Measurements from ENCODE around the gene NFU1. TPM values are rescaled to one million over a fixed set of nuclear protein-coding genes. Genes with fewer than 3 reads are reported as not detected.

The NFU1 gene
- total RNA-seq, 4 donors from 2014 or later, result 6.7 to 84.8 (median 45.0) TPM

DNA sequence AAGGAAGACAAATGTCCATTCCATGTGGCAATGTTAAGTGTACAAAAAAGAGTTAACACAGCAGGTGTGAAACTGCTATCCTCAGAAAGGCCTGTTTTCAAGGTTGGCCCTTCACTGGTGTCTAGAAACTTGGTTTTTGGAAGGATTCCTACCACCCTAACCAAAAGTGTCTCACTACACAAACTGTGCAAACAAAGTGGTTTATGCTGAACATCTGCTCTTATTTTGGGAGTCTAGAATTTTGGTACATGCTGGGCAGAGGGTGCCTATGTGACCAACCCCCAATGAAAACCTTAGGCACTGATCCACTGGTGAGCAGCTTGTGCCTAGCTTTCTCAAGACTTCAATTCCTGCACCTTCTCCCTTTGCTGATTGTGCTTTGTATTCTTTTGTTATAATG lies 64.5 kb downstream of the NFU1 start:
- in situ Hi-C loops (cut with MboI; ENCODE audit: low pct_ligation_motif_present in 1 of 4, low pct_unique_long_range_greater_than_20kb in 1 of 4, low sequenced_read_pairs in 3 of 4) (no loop called here), intact Hi-C loops (cut with DNase I; ENCODE audit: low total_unique reads) (no loop called here)
- Histone ChIP-seq H3K4me1 (peaks cover 0 to 17% (median 0%) of the 10 kb centered on the region in 4 donors), H3K27ac (no peak overlapping the region), H3K27me3 (no peaks in the 10 kb centered on the region), H3K36me3 (peaks cover 0 to 51% (median 18%) of the 10 kb centered on the region in 4 donors), H3K9me3 (no peaks in the 10 kb centered on the region), H3K4me3 (no peak overlapping the region)
- TF ChIP-seq POLR2A (IDR thresholded peaks at IDR 0.05) (no peak), POLR2AphosphoS5 (IDR thresholded peaks at IDR 0.05) (no peak), EP300 (IDR thresholded peaks at IDR 0.05; ENCODE audit: low read depth) (no peak)
- TF ChIP-seq, protein P1, sequence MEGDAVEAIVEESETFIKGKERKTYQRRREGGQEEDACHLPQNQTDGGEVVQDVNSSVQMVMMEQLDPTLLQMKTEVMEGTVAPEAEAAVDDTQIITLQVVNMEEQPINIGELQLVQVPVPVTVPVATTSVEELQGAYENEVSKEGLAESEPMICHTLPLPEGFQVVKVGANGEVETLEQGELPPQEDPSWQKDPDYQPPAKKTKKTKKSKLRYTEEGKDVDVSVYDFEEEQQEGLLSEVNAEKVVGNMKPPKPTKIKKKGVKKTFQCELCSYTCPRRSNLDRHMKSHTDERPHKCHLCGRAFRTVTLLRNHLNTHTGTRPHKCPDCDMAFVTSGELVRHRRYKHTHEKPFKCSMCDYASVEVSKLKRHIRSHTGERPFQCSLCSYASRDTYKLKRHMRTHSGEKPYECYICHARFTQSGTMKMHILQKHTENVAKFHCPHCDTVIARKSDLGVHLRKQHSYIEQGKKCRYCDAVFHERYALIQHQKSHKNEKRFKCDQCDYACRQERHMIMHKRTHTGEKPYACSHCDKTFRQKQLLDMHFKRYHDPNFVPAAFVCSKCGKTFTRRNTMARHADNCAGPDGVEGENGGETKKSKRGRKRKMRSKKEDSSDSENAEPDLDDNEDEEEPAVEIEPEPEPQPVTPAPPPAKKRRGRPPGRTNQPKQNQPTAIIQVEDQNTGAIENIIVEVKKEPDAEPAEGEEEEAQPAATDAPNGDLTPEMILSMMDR (IDR thresholded peaks at IDR 0.05), result no peak
- no peak for DNase-seq

DNA sequence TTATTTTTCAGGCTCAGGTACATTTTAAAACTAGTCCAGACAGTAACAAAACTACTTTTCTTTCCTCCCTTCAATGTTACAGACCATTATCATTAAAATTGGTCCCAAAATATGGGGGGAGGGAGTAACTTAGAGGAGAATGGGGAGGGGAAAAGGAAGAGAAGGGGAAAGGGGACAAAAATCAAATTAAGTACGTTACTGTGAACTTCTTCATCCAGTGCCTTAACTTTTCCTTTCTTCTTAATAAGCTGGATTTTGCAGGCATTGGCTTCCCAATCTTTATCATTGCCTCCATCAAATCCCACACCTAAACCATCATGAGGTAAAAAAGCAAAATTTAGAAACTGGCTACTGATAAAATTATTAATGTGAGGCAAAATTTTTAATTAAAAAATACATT lies 67.4 kb downstream of the NFU1 start:
- no peaks in the 10 kb centered on the region for H3K27me3 ChIP-seq
- H3K27ac ChIP-seq, result no peak overlapping the region
- no peaks in the 10 kb centered on the region for H3K9me3 ChIP-seq
- in situ Hi-C loops (cut with MboI; ENCODE audit: low pct_ligation_motif_present in 1 of 4, low pct_unique_long_range_greater_than_20kb in 1 of 4, low sequenced_read_pairs in 3 of 4), result no loop called here
- 90 to 100% methylated on average over 1 of the region's 1 CpG for WGBS, 2 donors (ENCODE audit: low coverage in 1 of 2)
- H3K4me1 ChIP-seq, result no peaks in the 10 kb centered on the region
- TF ChIP-seq, protein P1 (IDR thresholded peaks at IDR 0.05), result no peak
- TF ChIP-seq POLR2A (IDR thresholded peaks at IDR 0.05), result no peak
- TF ChIP-seq POLR2AphosphoS5 (IDR thresholded peaks at IDR 0.05), result no peak
- no peak for TF ChIP-seq EP300 (IDR thresholded peaks at IDR 0.05; ENCODE audit: low read depth)
- no peak overlapping the region for H3K4me3 ChIP-seq
- intact Hi-C loops (cut with DNase I; ENCODE audit: low total_unique reads), result no loop called here
- H3K36me3 ChIP-seq, result peaks cover 0 to 74% (median 27%) of the 10 kb centered on the region in 4 donors
- no peak for DNase-seq

DNA sequence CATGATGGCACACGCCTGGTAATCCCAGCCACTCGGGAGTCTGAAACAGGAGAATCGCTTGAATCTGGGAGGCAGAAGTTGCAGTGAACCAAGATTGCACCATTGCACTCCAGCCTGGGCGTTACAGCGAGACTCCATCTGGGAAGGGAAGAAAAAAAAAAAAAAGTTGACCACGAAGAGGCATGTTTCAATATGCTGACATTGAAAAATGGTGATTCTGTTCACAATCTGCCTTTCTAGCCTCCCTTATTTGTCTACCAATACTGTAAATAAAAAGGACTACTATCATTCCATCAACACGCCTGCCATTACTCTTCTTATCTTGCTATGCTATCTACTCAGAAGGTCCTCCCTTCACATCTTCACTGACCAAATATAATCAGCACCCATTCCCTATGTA lies 68.6 kb downstream of the NFU1 start:
- in situ Hi-C loops (cut with MboI; ENCODE audit: low pct_ligation_motif_present in 1 of 4, low pct_unique_long_range_greater_than_20kb in 1 of 4, low sequenced_read_pairs in 3 of 4), result no loop called here
- H3K27ac ChIP-seq, result no peak overlapping the region
- peaks cover 0 to 74% (median 27%) of the 10 kb centered on the region in 4 donors for H3K36me3 ChIP-seq

DNA sequence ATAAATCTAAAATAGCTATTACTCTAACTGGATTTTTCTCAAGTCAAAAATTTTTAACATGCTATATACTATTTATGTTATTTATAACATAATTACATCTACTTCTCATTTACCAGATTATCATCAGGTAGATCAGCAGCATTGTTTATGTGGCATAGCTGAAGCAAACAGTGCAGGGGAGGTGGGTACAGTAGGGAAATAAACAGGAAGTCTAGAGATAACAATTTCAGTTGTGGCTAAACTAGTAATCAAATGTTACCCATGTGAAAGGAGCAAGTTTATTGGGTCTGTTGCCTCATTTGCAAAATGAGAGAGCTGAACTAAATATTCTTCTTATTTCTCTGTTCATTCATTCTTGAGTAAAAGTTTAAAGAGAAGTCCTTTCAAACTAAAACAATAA lies 77.9 kb downstream of the NFU1 start:
- intact Hi-C loops (cut with DNase I; ENCODE audit: low total_unique reads), result no loop called here
- no peak overlapping the region for H3K4me3 ChIP-seq
- no peaks in the 10 kb centered on the region for H3K9me3 ChIP-seq
- no peaks in the 10 kb centered on the region for H3K27me3 ChIP-seq
- no peaks in the 10 kb centered on the region for H3K4me1 ChIP-seq
- no peak for DNase-seq
- TF ChIP-seq, protein P1 (IDR thresholded peaks at IDR 0.05), result no peak
- TF ChIP-seq POLR2A (IDR thresholded peaks at IDR 0.05), result no peak
- TF ChIP-seq EP300 (IDR thresholded peaks at IDR 0.05; ENCODE audit: low read depth), result no peak
- no peak for TF ChIP-seq POLR2AphosphoS5 (IDR thresholded peaks at IDR 0.05)
- peaks cover 0 to 92% (median 40%) of the 10 kb centered on the region in 4 donors for H3K36me3 ChIP-seq
- H3K27ac ChIP-seq, result no peak overlapping the region
- in situ Hi-C loops (cut with MboI; ENCODE audit: low pct_ligation_motif_present in 1 of 4, low pct_unique_long_range_greater_than_20kb in 1 of 4, low sequenced_read_pairs in 3 of 4), result no loop called here

More for the DNA sequence above, 68.6 kb downstream of the NFU1 start:
- Histone ChIP-seq H3K4me3 (no peak overlapping the region), H3K9me3 (no peaks in the 10 kb centered on the region), H3K4me1 (no peaks in the 10 kb centered on the region), H3K27me3 (no peaks in the 10 kb centered on the region)
- 89 to 96% methylated on average over 4 to 7 of the region's 7 CpGs for WGBS, 2 donors (ENCODE audit: low coverage in 1 of 2)
- intact Hi-C loops (cut with DNase I; ENCODE audit: low total_unique reads), result no loop called here
- TF ChIP-seq POLR2A (IDR thresholded peaks at IDR 0.05), result no peak
- TF ChIP-seq, protein P1 (IDR thresholded peaks at IDR 0.05), result no peak
- DNase-seq, result no peak
